Frontal cortex (tissue), 4 donors: ENCODE data around the gene TMEM247. TPM values are rescaled to one million over a fixed set of nuclear protein-coding genes. Genes with fewer than 3 reads are reported as not detected.
"Not testable (repeated sequence)": the region's sequence is repeated elsewhere in the genome, so short reads cannot be mapped to it uniquely, and the experiment has no call there.

Source experiments
- DNase-seq, 2 donors: peaks; one replicate each; pipeline ENCODE4 v3.0.0; 2012; ENCODE audit warnings: low spot score in 2 of 2
- FAIRE-seq: peaks from 2 replicates; lab custom pipeline; 2012; peaks lifted over from hg19 to GRCh38; lab: Jason Lieb, UNC
- total RNA-seq: library from RNA; depleted of rRNA; stranded (reverse); fragments of >200 nt; gene quantifications from one replicate; pipeline ENCODE4 v1.2.3, GENCODE V29; 2014
- donor health status: control.
- donor health status: control.
- donor health status: control.

The TMEM247 gene
- total RNA-seq, 1 donor from 2014 or later = not detected

GRCh38 chr2:46456789-46457188 is 22.6 kb upstream of the TMEM247 start:
- FAIRE-seq (no peak), DNase-seq (no peak)

GRCh38 chr2:46458763-46459500 is 20.4 kb upstream of the TMEM247 start:
- no peak for FAIRE-seq
- DNase-seq = no peak

GRCh38 chr2:46459694-46460093 is 19.7 kb upstream of the TMEM247 start:
- FAIRE-seq = no peak
- no peak for DNase-seq

- FAIRE-seq (no peak), DNase-seq (peak in 1 of 2 donors; percentile 42)
These were observed 19.0 kb upstream of the TMEM247 start for GRCh38 chr2:46460241-46460921.

- DNase-seq = peak; percentile 48 to 69
- FAIRE-seq = no peak
These were observed 18.2 kb upstream of the TMEM247 start for GRCh38 chr2:46461011-46461674.

- FAIRE-seq = no peak
- no peak for DNase-seq
These were observed 17.6 kb upstream of the TMEM247 start for GRCh38 chr2:46461709-46462171.

GRCh38 chr2:46462936-46463335 is 16.4 kb upstream of the TMEM247 start:
- FAIRE-seq = no peak

GRCh38 chr2:46469116-46469515 is 10.2 kb upstream of the TMEM247 start:
- no peak for FAIRE-seq

More at GRCh38 chr2:46462936-46463335, 16.4 kb upstream of the TMEM247 start:
- no peak for DNase-seq

GRCh38 chr2:46469700-46470099 is 9.7 kb upstream of the TMEM247 start:
- FAIRE-seq (no peak), DNase-seq (no peak)

More at GRCh38 chr2:46469116-46469515, 10.2 kb upstream of the TMEM247 start:
- no peak for DNase-seq

GRCh38 chr2:46470114-46470628 is 9.2 kb upstream of the TMEM247 start:
- DNase-seq (no peak), FAIRE-seq (no peak)

- no peak for FAIRE-seq
- no peak for DNase-seq
These were observed 8.3 kb upstream of the TMEM247 start for GRCh38 chr2:46471019-46471583.

- FAIRE-seq (no peak), DNase-seq (no peak)
These were observed 7.7 kb upstream of the TMEM247 start for GRCh38 chr2:46471697-46472096.

- not testable (repeated sequence) for DNase-seq, FAIRE-seq
These were observed 7.2 kb upstream of the TMEM247 start for GRCh38 chr2:46472165-46472564.

GRCh38 chr2:46477462-46477861 is 1.9 kb upstream of the TMEM247 start:
- FAIRE-seq = not testable (repeated sequence)

GRCh38 chr2:46477925-46478324 is 1.4 kb upstream of the TMEM247 start:
- DNase-seq (no peak), FAIRE-seq (no peak)

More at GRCh38 chr2:46477462-46477861, 1.9 kb upstream of the TMEM247 start:
- DNase-seq = not testable (repeated sequence)

GRCh38 chr2:46480562-46480961 is 1.2 kb downstream of the TMEM247 start:
- DNase-seq = no peak
- no peak for FAIRE-seq

GRCh38 chr2:46481198-46482193 is 2.1 kb downstream of the TMEM247 start:
- FAIRE-seq = no peak
- peak in 1 of 2 donors; percentile 18 for DNase-seq

- DNase-seq (no peak), FAIRE-seq (no peak)
These were observed 3.1 kb downstream of the TMEM247 start for GRCh38 chr2:46482490-46482889.

GRCh38 chr2:46485002-46485401 is 5.6 kb downstream of the TMEM247 start:
- DNase-seq = no peak

More at GRCh38 chr2:46485002-46485401, 5.6 kb downstream of the TMEM247 start:
- FAIRE-seq = no peak
